Measurements from ENCODE around the gene MGAT2.

DNA sequence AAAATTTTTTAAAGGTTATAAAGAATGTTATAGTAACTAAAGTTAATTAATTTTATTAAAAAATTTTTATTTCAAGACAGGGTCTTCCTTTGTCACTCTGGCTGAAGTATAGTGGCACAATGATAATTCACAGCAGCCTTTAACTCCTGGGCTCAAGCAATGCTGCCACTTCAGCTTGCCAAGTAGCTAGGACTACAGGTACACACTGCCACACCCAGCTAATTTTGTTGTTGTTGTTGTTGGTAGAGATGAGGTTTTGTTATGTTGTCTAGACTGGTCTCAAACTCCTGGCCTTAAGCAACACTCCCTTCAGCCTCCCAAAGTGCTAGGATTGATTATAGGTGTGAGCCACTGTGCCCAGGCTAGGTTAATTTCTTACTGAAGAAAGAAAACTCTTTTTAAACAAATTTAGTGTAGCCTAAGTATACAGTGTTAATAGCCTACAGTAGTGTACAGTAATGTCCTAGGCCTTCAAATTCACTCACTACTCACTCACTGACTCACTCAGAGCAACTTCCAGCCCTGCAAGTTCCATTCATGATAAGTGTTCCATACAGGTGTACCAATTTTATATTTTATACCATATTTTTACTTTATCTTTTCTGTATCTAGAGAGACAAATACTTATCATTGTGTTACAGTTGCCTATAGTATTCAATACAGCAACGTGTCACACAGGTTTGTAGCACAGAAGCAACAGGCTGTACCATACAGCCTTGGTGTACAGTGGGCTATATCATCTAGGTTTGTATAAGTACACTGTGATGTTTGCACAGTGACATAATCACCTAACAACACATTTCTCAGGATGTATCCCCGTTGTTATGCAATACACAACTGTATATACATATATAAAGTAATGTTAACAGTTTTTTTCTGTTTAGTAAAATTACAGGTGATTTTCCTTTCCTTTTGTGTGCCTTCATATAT, 39.2 kb downstream of the MGAT2 start:
- no peak for TF ChIP-seq CTCF (IDR thresholded peaks at IDR 0.05)
- TF ChIP-seq EZH2 (IDR thresholded peaks at IDR 0.05): no peak
